Skeletal muscle tissue (tissue), 4 donors: ENCODE data around the gene OPA1. TPM values are rescaled to one million over a fixed set of nuclear protein-coding genes. Genes with fewer than 3 reads are reported as not detected.

ENCODE experiments used
- H3K27ac ChIP-seq: one replicate; pipeline ENCODE4 v1.7.0; 2013; ENCODE audit warnings: mild to moderate bottlenecking, low read depth, low read length, inconsistent platforms
- H3K27me3 ChIP-seq, 3 donors: one replicate each; pipeline ENCODE4 v1.7.0; 2013; ENCODE audit warnings: low read length in 3 of 3; ENCODE audit not compliant: control insufficient read depth in 3 of 3, insufficient read depth in 3 of 3
- H3K36me3 ChIP-seq, 3 donors: one replicate each; pipeline ENCODE4 v1.7.0; 2013; ENCODE audit warnings: low read length in 3 of 3; ENCODE audit not compliant: control insufficient read depth in 3 of 3, insufficient read depth in 3 of 3
- H3K4me1 ChIP-seq, 3 donors: one replicate each; pipeline ENCODE4 v1.7.0; 2013; ENCODE audit warnings: low read length in 3 of 3, mild to moderate bottlenecking in 3 of 3; ENCODE audit not compliant: control insufficient read depth in 3 of 3, insufficient read depth in 3 of 3
- H3K4me3 ChIP-seq, 3 donors: one replicate each; pipeline ENCODE4 v1.7.0; 2013; ENCODE audit warnings: low read length in 3 of 3
- H3K9ac ChIP-seq, 3 donors: one replicate each; pipeline ENCODE4 v1.7.0; 2013; ENCODE audit warnings: low read length in 3 of 3, mild to moderate bottlenecking in 3 of 3, moderate library complexity in 2 of 3, low read depth in 1 of 3
- H3K9me3 ChIP-seq, 3 donors: one replicate each; pipeline ENCODE4 v1.7.0; 2013; ENCODE audit warnings: low read length in 3 of 3; ENCODE audit not compliant: control insufficient read depth in 3 of 3
- total RNA-seq: library from RNA; depleted of rRNA; stranded (reverse); fragments of >200 nt; gene quantifications from one replicate; pipeline ENCODE4 v1.2.3, GENCODE V29; 2014
- donor health status: Osteomylitis.

Gene OPA1
- total RNA-seq, 1 donor from 2014 or later = 38.1 TPM

DNA sequence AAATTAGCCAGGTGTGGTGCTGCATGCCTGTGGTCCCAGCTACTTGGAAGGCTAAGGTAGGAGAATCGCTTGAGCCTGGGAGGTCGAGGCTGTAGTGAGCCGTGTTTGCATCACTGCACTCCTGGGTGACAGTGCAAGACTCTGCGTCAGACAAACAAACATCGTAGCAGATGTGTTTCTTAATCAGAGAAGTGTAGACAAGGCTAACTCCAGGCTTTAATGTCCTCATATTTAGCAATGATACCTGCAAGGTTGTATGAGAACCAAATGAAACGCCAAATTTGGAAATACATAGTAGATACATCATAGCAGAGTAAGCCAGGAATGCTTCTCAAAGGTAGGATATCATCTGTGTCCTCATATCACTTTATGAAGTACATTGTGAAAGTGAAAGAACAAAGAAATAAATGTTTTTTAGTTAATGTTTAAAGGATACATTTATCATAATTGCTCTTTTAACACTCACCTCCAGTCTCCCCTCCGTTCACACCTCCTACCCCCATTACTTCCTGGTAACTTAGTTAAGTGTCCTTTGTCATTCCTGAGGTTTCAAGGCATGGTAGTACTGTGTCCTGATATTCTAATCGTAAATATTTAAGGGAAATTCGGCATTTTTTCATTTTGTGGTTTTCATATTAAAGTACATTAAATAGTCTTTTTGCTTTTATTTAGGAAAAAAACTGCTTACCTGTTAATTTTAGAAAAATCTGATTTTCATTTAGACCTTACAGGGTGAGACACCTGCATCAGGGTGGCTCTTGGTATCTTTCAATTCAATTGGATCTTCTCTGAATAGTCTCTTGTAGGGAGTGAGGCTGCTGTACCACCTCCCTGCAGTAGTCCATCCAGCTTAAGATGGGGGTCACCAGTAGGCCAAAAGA is 96.1 kb downstream of the OPA1 start:
- Histone ChIP-seq H3K4me1 (no peaks in the 10 kb centered on the region), H3K27ac (no peak overlapping the region), H3K4me3 (no peak overlapping the region), H3K36me3 (peaks cover 3 to 9% (median 8%) of the 10 kb centered on the region in 3 donors), H3K9ac (no peak overlapping the region), H3K9me3 (no peaks in the 10 kb centered on the region), H3K27me3 (no peaks in the 10 kb centered on the region)

DNA sequence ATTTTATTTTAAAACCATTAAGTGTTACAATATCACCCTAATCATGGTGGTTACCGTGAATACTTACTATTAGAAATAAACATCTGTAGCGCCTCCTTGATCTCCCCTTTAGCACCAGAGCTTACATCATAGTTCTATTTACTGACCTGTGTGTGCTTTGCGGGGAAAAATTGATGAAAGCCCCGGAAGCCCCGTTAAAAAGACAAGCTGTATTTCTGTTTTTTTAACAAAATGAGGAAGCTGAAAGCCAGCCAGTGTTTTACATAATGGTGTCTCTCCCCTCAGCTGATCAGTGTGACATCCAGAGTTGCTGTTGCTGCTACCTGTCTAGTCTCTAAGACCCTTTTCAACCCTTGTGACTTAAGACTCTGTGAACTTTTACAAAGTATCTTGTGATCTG is 100.8 kb downstream of the OPA1 start:
- H3K27me3 ChIP-seq = no peaks in the 10 kb centered on the region
- H3K27ac ChIP-seq = no peak overlapping the region
- H3K36me3 ChIP-seq = peaks cover 3 to 16% (median 5%) of the 10 kb centered on the region in 3 donors
- H3K4me3 ChIP-seq = no peak overlapping the region
- no peaks in the 10 kb centered on the region for H3K4me1 ChIP-seq
- no peaks in the 10 kb centered on the region for H3K9me3 ChIP-seq
- no peak overlapping the region for H3K9ac ChIP-seq

DNA sequence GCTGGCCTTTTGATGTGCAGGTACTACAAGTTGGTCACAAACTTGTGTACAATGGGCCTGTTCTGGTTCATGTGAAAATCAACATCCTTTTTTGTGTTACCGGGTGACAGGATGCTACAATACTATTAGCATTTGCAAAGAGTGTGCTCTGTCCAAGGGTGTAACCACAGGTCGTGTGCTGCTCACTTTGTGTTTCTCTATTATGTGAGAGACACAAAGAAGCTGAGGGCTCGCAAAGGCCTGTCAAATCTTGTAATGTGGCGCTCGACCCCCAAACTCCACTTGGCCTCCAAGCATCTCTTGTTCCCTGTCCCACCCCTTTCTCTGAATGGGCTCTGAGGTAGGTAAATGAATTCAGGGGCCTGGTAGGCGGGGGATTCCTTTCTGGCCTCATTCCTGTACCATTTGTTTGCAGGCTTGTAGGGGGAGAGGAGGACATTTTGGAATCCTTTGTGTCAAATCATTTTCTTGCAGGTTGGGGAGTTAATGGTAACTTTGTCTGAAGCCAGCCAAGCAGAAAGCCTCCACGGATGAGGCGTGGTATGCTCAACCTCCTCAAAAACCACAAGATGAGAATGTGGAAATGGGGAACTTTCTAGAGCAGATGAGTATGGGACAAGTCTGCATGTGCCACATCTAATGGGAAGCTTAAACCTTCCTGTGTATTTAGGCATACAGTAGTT is 109.1 kb downstream of the OPA1 start:
- Histone ChIP-seq H3K27me3 (no peaks in the 10 kb centered on the region), H3K9ac (no peak overlapping the region), H3K27ac (no peak overlapping the region), H3K36me3 (no peaks in the 10 kb centered on the region), H3K4me1 (no peaks in the 10 kb centered on the region), H3K9me3 (no peaks in the 10 kb centered on the region), H3K4me3 (no peak overlapping the region)

DNA sequence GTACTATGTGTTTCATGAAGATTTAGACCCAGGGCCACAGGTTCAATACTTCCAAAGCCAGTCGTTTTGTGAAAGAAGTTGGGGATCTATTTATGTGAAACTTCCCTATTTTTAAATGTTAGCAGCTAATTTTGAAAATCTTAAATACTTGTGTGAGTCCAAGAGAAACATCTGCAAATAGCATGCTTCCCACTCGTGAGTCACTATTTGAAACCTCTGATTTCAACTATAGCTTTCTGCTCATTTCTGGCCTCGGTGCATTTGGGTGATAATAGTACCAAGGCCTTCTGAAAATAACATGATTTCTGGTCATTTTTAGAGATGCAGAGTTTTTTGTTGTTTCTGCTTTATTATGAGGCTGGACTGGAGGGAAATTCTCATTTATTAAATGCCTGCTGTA is 110.0 kb downstream of the OPA1 start:
- H3K27me3 ChIP-seq = no peaks in the 10 kb centered on the region
- no peak overlapping the region for H3K9ac ChIP-seq
- no peaks in the 10 kb centered on the region for H3K4me1 ChIP-seq
- no peak overlapping the region for H3K27ac ChIP-seq
- no peaks in the 10 kb centered on the region for H3K36me3 ChIP-seq
- no peaks in the 10 kb centered on the region for H3K9me3 ChIP-seq
- no peak overlapping the region for H3K4me3 ChIP-seq

DNA sequence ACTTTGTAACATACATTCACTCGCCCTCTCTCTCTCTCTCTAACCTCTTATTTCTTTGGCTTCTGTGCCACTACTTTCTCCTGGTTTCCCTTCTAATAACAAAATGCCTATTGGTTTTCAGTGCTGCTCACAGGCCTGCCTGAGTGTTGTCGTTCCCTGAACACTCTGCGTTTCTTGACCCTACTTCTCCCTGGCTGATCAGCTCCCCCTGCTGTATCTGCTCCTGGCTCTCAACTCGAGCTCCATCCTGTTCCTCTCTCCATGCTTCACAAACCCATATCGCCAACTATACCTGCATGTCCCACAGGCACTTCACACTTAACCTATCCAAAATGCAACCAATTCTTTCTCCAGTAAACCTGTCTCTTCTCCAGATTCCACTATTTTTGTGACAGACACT is 111.4 kb downstream of the OPA1 start:
- no peaks in the 10 kb centered on the region for H3K9me3 ChIP-seq
- no peaks in the 10 kb centered on the region for H3K4me1 ChIP-seq
- H3K4me3 ChIP-seq = no peak overlapping the region
- no peaks in the 10 kb centered on the region for H3K36me3 ChIP-seq
- no peak overlapping the region for H3K9ac ChIP-seq
- no peak overlapping the region for H3K27ac ChIP-seq
- H3K27me3 ChIP-seq = no peaks in the 10 kb centered on the region

DNA sequence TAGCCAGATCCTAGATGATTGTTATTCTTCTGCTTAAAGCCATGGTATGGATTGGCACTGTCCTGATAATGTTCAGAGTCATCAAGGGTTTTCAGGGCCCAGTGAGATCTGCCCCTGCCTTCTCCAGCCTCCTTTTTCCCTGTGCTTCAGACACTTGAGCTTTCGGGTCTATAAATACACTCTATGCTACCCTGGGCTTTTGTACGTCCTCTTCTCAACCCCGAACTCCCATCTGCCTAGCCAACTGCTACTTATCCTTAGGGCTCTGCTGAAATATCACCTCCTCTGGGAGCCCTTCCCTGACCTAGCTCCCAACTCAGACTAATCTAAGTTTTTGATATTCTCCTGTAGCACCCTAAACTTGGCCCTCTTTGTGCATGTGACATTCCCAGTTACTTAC is 115.3 kb downstream of the OPA1 start:
- no peak overlapping the region for H3K27ac ChIP-seq
- no peaks in the 10 kb centered on the region for H3K4me1 ChIP-seq
- H3K4me3 ChIP-seq = no peak overlapping the region
- H3K36me3 ChIP-seq = no peaks in the 10 kb centered on the region
- peaks cover 0 to 2% (median 0%) of the 10 kb centered on the region in 3 donors for H3K27me3 ChIP-seq
- H3K9ac ChIP-seq = no peak overlapping the region
- no peaks in the 10 kb centered on the region for H3K9me3 ChIP-seq

DNA sequence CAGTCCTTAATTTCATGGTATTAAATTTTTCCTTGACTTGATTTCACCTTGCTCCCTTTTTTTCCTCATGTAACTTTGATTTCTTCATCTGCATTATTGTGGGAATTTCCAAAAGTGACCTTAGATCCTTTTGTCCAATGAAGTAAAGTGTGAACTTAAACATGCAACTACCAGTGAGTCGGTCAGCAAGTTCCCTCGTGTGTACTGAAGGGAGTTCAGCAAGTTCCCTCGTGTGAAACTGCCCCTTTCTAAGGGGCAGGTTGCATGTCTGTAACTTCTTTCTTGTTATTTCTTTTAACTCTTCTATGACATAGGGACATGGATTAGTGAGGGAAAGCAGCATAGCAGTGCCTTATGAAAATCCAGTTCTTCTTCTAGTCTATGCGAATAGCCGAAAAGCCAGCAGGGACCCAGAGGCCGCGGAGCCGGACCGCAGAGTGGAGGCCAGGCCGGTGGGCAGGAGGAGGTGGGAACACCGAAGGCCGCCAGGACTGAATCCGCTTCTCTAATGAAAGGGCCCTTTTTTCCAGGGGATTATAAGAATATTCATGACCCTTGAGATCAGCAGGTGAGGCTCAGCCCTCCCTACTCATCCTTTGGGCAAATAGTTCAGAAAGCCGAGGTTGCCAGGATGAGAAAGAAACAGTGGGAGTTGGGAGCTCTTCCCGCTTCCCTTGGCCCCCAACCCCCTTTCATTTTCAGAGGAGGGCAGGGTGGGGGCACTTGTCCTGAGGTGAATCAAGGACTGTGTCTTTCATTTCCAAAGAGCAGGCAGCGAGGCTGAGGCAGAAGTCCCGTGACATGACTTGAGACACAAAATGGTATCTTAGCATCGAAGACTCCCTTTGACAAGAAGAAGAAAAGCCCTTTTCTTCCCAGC is 117.5 kb downstream of the OPA1 start:
- H3K27ac ChIP-seq = no peak overlapping the region
- peaks cover 0 to 6% (median 5%) of the 10 kb centered on the region in 3 donors for H3K9me3 ChIP-seq
- no peaks in the 10 kb centered on the region for H3K36me3 ChIP-seq
- no peak overlapping the region for H3K9ac ChIP-seq
- H3K27me3 ChIP-seq = peaks cover 0 to 2% (median 0%) of the 10 kb centered on the region in 3 donors
- H3K4me1 ChIP-seq = no peaks in the 10 kb centered on the region
- no peak overlapping the region for H3K4me3 ChIP-seq

DNA sequence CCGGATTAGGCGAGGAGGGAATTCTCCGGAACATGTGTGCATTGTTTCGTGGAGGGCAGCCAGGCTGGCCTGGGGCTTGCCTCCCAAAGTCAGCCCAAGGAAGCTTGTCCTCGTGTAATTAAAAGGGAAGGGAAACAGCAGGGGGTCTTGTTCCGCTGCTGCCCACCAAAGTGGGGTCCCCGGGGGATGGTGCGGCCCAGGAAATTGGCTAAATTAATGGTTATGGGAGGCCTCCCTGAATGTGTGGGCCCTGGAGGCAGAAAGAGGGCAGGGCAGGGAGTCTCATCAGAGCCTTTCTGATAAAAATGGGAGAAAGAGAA is 118.1 kb downstream of the OPA1 start:
- Histone ChIP-seq H3K27ac (no peak overlapping the region), H3K36me3 (no peaks in the 10 kb centered on the region), H3K27me3 (peaks cover 0 to 2% (median 0%) of the 10 kb centered on the region in 3 donors), H3K9ac (no peak overlapping the region), H3K4me3 (no peak overlapping the region), H3K9me3 (peaks cover 0 to 6% (median 5%) of the 10 kb centered on the region in 3 donors), H3K4me1 (no peaks in the 10 kb centered on the region)

DNA sequence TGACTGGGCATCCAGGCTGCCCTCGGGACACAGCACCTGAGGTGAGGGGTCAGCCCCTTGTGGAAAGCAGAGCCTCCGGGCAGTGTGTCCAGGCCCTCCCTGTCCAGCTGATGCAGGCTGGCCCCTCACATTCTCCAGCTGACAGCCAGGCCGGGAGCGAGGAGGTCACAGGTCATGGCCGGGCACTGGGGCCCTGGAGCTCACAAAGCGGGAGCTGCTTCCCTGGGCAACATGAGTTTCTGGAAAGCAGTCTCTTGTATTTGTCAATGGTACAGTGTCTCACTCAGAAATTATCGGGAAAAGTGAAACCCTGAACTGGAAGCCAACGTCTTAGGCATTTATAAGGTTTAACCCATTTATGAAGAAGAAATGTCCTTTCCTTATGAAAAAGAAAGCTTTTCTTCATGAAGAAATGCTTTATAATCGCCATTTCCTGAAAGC is 118.5 kb downstream of the OPA1 start:
- no peak overlapping the region for H3K9ac ChIP-seq
- no peaks in the 10 kb centered on the region for H3K4me1 ChIP-seq
- H3K36me3 ChIP-seq = no peaks in the 10 kb centered on the region
- no peak overlapping the region for H3K4me3 ChIP-seq
- peaks cover 0 to 6% (median 5%) of the 10 kb centered on the region in 3 donors for H3K9me3 ChIP-seq
- H3K27me3 ChIP-seq = peaks cover 0 to 2% (median 0%) of the 10 kb centered on the region in 3 donors
- H3K27ac ChIP-seq = no peak overlapping the region
